ENCODE results near the gene SH3BP1. TPM values are rescaled to one million over a fixed set of nuclear protein-coding genes. Genes with fewer than 3 reads are reported as not detected.

SH3BP1 gene
- total and polyA plus RNA-seq, 12 donors = 0.50 to 9.3 (median 2.0) TPM

GRCh38 chr22:37675930-37676735, 36.7 kb downstream of the SH3BP1 start:
- Histone ChIP-seq H3K27me3 (no peaks in the 10 kb centered on the region), H3K27ac (peak overlapping the region; percentile 88 to 99 (median 95)), H3K36me3 (peaks cover 0 to 38% (median 3%) of the 10 kb centered on the region in 9 donors), H3K4me3 (peak overlapping the region; percentile 23 to 79 (median 72)), H3K4me1 (peaks cover 10 to 57% (median 48%) of the 10 kb centered on the region in 9 donors), H3K9me3 (no peaks in the 10 kb centered on the region)
- TF ChIP-seq, protein P1, sequence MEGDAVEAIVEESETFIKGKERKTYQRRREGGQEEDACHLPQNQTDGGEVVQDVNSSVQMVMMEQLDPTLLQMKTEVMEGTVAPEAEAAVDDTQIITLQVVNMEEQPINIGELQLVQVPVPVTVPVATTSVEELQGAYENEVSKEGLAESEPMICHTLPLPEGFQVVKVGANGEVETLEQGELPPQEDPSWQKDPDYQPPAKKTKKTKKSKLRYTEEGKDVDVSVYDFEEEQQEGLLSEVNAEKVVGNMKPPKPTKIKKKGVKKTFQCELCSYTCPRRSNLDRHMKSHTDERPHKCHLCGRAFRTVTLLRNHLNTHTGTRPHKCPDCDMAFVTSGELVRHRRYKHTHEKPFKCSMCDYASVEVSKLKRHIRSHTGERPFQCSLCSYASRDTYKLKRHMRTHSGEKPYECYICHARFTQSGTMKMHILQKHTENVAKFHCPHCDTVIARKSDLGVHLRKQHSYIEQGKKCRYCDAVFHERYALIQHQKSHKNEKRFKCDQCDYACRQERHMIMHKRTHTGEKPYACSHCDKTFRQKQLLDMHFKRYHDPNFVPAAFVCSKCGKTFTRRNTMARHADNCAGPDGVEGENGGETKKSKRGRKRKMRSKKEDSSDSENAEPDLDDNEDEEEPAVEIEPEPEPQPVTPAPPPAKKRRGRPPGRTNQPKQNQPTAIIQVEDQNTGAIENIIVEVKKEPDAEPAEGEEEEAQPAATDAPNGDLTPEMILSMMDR (IDR thresholded peaks at IDR 0.05) = no peak
- intact Hi-C loops (cut with DNase I) = loop anchor here in 4 of 10 donors (1.0 to 5.0 kb wide), 4 partner anchors 17 to 77 kb away; partner anchors contain the start of gene PDXP (in 4 of the 4)
- peak; percentile 66 to 70 for DNase-seq
- WGBS, 2 donors = 8 to 9% methylated on average over 17 of the region's 17 CpGs
- peak; percentile 0 to 52 (median 25) for ATAC-seq

GRCh38 chr22:37676736-37677492, 37.4 kb downstream of the SH3BP1 start:
- H3K36me3 ChIP-seq = peaks cover 0 to 38% (median 3%) of the 10 kb centered on the region in 9 donors
- H3K4me1 ChIP-seq = peaks cover 12 to 64% (median 55%) of the 10 kb centered on the region in 9 donors
- ATAC-seq (peak; percentile 22 to 62 (median 36)), DNase-seq (peak; percentile 82 to 89)
- H3K27me3 ChIP-seq = no peaks in the 10 kb centered on the region
- peak overlapping the region; percentile 88 to 99 (median 95) for H3K27ac ChIP-seq
- WGBS, 2 donors = 3 to 5% methylated on average over 42 of the region's 42 CpGs
- H3K9me3 ChIP-seq = no peaks in the 10 kb centered on the region
- H3K4me3 ChIP-seq = peak overlapping the region; percentile 23 to 79 (median 72)
- intact Hi-C loops (cut with DNase I) = loop anchor here in 2 of 10 donors (2.0 to 5.0 kb wide), 2 partner anchors 18 to 70 kb away; partner anchors contain the start of gene PDXP (in 1 of the 2)
- TF ChIP-seq, protein P1 (IDR thresholded peaks at IDR 0.05) = no peak

GRCh38 chr22:37677493-37677974, 38.1 kb downstream of the SH3BP1 start:
- Histone ChIP-seq H3K27me3 (no peaks in the 10 kb centered on the region), H3K4me3 (peak overlapping the region in 9 of 10 donors; percentile 51 to 79 (median 73)), H3K36me3 (peaks cover 0 to 38% (median 3%) of the 10 kb centered on the region in 9 donors), H3K4me1 (peaks cover 12 to 64% (median 56%) of the 10 kb centered on the region in 9 donors), H3K27ac (peak overlapping the region in 9 of 10 donors; percentile 88 to 99 (median 95)), H3K9me3 (no peaks in the 10 kb centered on the region)
- intact Hi-C loops (cut with DNase I) = loop anchor here in 2 of 10 donors (2.0 to 5.0 kb wide), 2 partner anchors 19 to 70 kb away; partner anchors contain the start of gene PDXP (in 1 of the 2)
- WGBS, 2 donors = 56 to 67% methylated on average over 15 of the region's 15 CpGs
- TF ChIP-seq, protein P1 (IDR thresholded peaks at IDR 0.05) = no peak
- ATAC-seq (no peak), DNase-seq (no peak)

GRCh38 chr22:37678372-37678771, 38.9 kb downstream of the SH3BP1 start:
- H3K9me3 ChIP-seq = no peaks in the 10 kb centered on the region
- H3K27me3 ChIP-seq = no peaks in the 10 kb centered on the region
- ATAC-seq (no peak), DNase-seq (no peak)
- TF ChIP-seq, protein P1 (IDR thresholded peaks at IDR 0.05) = no peak
- peak overlapping the region in 4 of 10 donors; percentile 12 to 99 (median 91) for H3K27ac ChIP-seq
- peak overlapping the region in 4 of 10 donors; percentile 72 to 79 (median 74) for H3K4me3 ChIP-seq
- peaks cover 0 to 38% (median 3%) of the 10 kb centered on the region in 9 donors for H3K36me3 ChIP-seq
- WGBS, 2 donors = 57 to 72% methylated on average over 18 of the region's 18 CpGs
- intact Hi-C loops (cut with DNase I) = loop anchor here in 1 of 10 donors (5.0 kb wide), 1 partner anchor 69 kb away; no protein-coding TSS in a partner anchor
- peaks cover 12 to 64% (median 56%) of the 10 kb centered on the region in 9 donors for H3K4me1 ChIP-seq

All from heart right ventricle (tissue), 16 donors.